ENCODE results near the gene DGKI. TPM values are rescaled to one million over a fixed set of nuclear protein-coding genes. Genes with fewer than 3 reads are reported as not detected.

DGKI gene
- total and polyA plus RNA-seq, 9 of the 15 experiments (the other 6 are each of a cell fraction or from before 2014, with no cell fraction given): 0.11 to 0.54 (median 0.15) TPM; not detected in 5

GRCh38 chr7:137342265-137342664, 504.5 kb downstream of the DGKI start (continued):
- TF ChIP-seq E2F5 (CRISPR knock-in tag; IDR thresholded peaks at IDR 0.05) (no peak), CBFA2T3 (IDR thresholded peaks at IDR 0.05) (no peak), HNRNPK (IDR thresholded peaks at IDR 0.05; ENCODE audit: low read depth, low read length, poor library complexity, severe bottlenecking) (no peak), ATF1 (CRISPR knock-in tag; IDR thresholded peaks at IDR 0.05) (no peak), ATF1 (tag; IDR thresholded peaks at IDR 0.05) (no peak), ZNF23 (CRISPR knock-in tag; IDR thresholded peaks at IDR 0.05) (no peak), TCF7L2 (IDR thresholded peaks at IDR 0.05; ENCODE audit: low read depth, low read length) (no peak), THRAP3 (IDR thresholded peaks at IDR 0.05; ENCODE audit: borderline replicate concordance) (no peak), XRCC5 (IDR thresholded peaks at IDR 0.05; ENCODE audit: low read depth, low read length) (no peak), ZNF347 (CRISPR knock-in tag; IDR thresholded peaks at IDR 0.05; ENCODE audit: low read depth) (no peak), CHD1 (IDR thresholded peaks at IDR 0.05; ENCODE audit: low read length) (no peak), CBFB (CRISPR knock-in tag; IDR thresholded peaks at IDR 0.05) (no peak), DMBX1 (CRISPR knock-in tag; IDR thresholded peaks at IDR 0.05; ENCODE audit: borderline replicate concordance) (no peak), MEF2A (IDR thresholded peaks at IDR 0.05; ENCODE audit: control insufficient read depth, low read depth, low read length) (no peak)
- TF ChIP-seq, protein P1, sequence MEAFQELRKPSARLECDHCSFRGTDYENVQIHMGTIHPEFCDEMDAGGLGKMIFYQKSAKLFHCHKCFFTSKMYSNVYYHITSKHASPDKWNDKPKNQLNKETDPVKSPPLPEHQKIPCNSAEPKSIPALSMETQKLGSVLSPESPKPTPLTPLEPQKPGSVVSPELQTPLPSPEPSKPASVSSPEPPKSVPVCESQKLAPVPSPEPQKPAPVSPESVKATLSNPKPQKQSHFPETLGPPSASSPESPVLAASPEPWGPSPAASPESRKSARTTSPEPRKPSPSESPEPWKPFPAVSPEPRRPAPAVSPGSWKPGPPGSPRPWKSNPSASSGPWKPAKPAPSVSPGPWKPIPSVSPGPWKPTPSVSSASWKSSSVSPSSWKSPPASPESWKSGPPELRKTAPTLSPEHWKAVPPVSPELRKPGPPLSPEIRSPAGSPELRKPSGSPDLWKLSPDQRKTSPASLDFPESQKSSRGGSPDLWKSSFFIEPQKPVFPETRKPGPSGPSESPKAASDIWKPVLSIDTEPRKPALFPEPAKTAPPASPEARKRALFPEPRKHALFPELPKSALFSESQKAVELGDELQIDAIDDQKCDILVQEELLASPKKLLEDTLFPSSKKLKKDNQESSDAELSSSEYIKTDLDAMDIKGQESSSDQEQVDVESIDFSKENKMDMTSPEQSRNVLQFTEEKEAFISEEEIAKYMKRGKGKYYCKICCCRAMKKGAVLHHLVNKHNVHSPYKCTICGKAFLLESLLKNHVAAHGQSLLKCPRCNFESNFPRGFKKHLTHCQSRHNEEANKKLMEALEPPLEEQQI (IDR thresholded peaks at IDR 0.05): no peak
